ENCODE measurements around the gene CADPS. TPM values are rescaled to one million over a fixed set of nuclear protein-coding genes. Genes with fewer than 3 reads are reported as not detected.

The CADPS gene
- total and polyA plus RNA-seq, 11 donors, result 3.6 to 37.8 (median 12.9) TPM

GRCh38 chr3:62550439-62550838 is 324.8 kb downstream of the CADPS start:
- intact Hi-C loops (cut with DNase I), result loop anchor here in 4 of 10 donors (10.0 kb wide), 2 partner anchors 216 to 346 kb away; no protein-coding TSS in a partner anchor
- Histone ChIP-seq H3K4me1 (no peaks in the 10 kb centered on the region), H3K9me3 (no peaks in the 10 kb centered on the region), H3K36me3 (peaks cover 0 to 6% (median 0%) of the 10 kb centered on the region in 9 donors), H3K4me3 (no peak overlapping the region), H3K27me3 (no peaks in the 10 kb centered on the region), H3K27ac (no peak overlapping the region)
- ATAC-seq (no peak), DNase-seq (no peak)
- WGBS, 4 donors, result 67 to 80% (median 77%) methylated on average over 5 of the region's 5 CpGs
- TF ChIP-seq POLR2A (IDR thresholded peaks at IDR 0.05), result no peak
- no peak for TF ChIP-seq CTCF (IDR thresholded peaks at IDR 0.05)

- Histone ChIP-seq H3K27ac (no peak overlapping the region), H3K9me3 (no peaks in the 10 kb centered on the region), H3K4me3 (no peak overlapping the region), H3K4me1 (no peaks in the 10 kb centered on the region), H3K27me3 (no peaks in the 10 kb centered on the region), H3K36me3 (peaks cover 0 to 6% (median 0%) of the 10 kb centered on the region in 9 donors)
- ATAC-seq, result no peak
- intact Hi-C loops (cut with DNase I), result no loop called here
- TF ChIP-seq POLR2A (IDR thresholded peaks at IDR 0.05), result no peak
- no peak for TF ChIP-seq CTCF (IDR thresholded peaks at IDR 0.05)
- 65 to 74% (median 66%) methylated on average over 2 of the region's 2 CpGs for WGBS, 4 donors
- DNase-seq, result no peak
Measured at GRCh38 chr3:62548528-62549205, 326.5 kb downstream of the CADPS start.

GRCh38 chr3:62546266-62546665 is 328.9 kb downstream of the CADPS start:
- Histone ChIP-seq H3K4me3 (no peak overlapping the region), H3K27me3 (no peaks in the 10 kb centered on the region), H3K27ac (no peak overlapping the region), H3K9me3 (no peaks in the 10 kb centered on the region), H3K4me1 (no peaks in the 10 kb centered on the region), H3K36me3 (peaks cover 0 to 6% (median 0%) of the 10 kb centered on the region in 9 donors)
- WGBS, 4 donors, result 84 to 87% (median 85%) methylated on average over 7 of the region's 7 CpGs
- DNase-seq, result no peak
- intact Hi-C loops (cut with DNase I), result no loop called here
- TF ChIP-seq CTCF (IDR thresholded peaks at IDR 0.05) (no peak), POLR2A (IDR thresholded peaks at IDR 0.05) (no peak)
- no peak for ATAC-seq

- no peaks in the 10 kb centered on the region for H3K27me3 ChIP-seq
- intact Hi-C loops (cut with DNase I), result no loop called here
- WGBS, 4 donors, result 85 to 89% (median 86%) methylated on average over 2 of the region's 2 CpGs
- DNase-seq, result no peak
- H3K9me3 ChIP-seq, result no peaks in the 10 kb centered on the region
- ATAC-seq, result no peak
- no peak for TF ChIP-seq POLR2A (IDR thresholded peaks at IDR 0.05)
- no peak for TF ChIP-seq CTCF (IDR thresholded peaks at IDR 0.05)
- H3K36me3 ChIP-seq, result no peaks in the 10 kb centered on the region
- H3K4me3 ChIP-seq, result no peak overlapping the region
- no peaks in the 10 kb centered on the region for H3K4me1 ChIP-seq
- H3K27ac ChIP-seq, result no peak overlapping the region
Measured at GRCh38 chr3:62542185-62542584, 333.0 kb downstream of the CADPS start.
